Heart left ventricle (tissue), 13 donors: ENCODE data around the gene FUT8.
A peak's percentile ranks its signal among the peaks of the same experiment; 100 is the strongest.

Experiments
- CTCF ChIP-seq, 12 donors: fragments of 200-600 bp; sonication (generic) in 4 of 12; IDR thresholded peaks; one replicate each; pipeline versions ENCODE4 v1.5.0 to v1.8.0; 2018 to 2022; ENCODE audit warnings: antibody characterized with exemption in 12 of 12, mild to moderate bottlenecking in 5 of 12
- POLR2A ChIP-seq, 2 donors: fragments of 450-650 bp; IDR thresholded peaks; one replicate each; pipeline ENCODE4 v1.6.1; 2017; ENCODE audit warnings: antibody characterized with exemption in 2 of 2, mild to moderate bottlenecking in 2 of 2, moderate library complexity in 2 of 2
- donor health status: ischemic (EF 13 %, LVEDD 7.1; RV severe dilation, severe dysfunction).
- donor health status: DM: no; HTN: yes; CAD: no.
- donor health status: DM: no; HTN: no; CAD: no.
- donor health status: ischemic (EF 25% LVEDD 6.9; RV normal size, moderate dysfunction).
- donor health status: ischemic (EF 25% LVEDD 5.7; RV mildly dilated, moderate dysfunction).
- donor health status: ischemic (EF 35%, LVEDD 5.7; RV mildly dilated, moderate dysfunction).
- donor health status: nonischemic (EF 11% LVEDD 7.7; RV severe dilation, severe dysfunction).
- donor health status: DM: yes; HTN: yes; CAD: no.
- donor health status: PGD.
- donor health status: ischemic (EF 29% LVEDD 5.4; RV normal size, mild dysfunction).
- donor health status: nonischemic (EF 23%, LVEDD 6.1; RV moderate dilation, normal function).

GRCh38 chr14:65414961-65415589 lies 2.5 kb downstream of the FUT8 start:
- TF ChIP-seq CTCF (IDR thresholded peaks at IDR 0.05) (peak; percentile 15 to 66 (median 54)), POLR2A (IDR thresholded peaks at IDR 0.05) (no peak)
